Measurements from ENCODE around the gene POLDIP2. TPM values are rescaled to one million over a fixed set of nuclear protein-coding genes. Genes with fewer than 3 reads are reported as not detected.

POLDIP2 gene
- total and polyA plus RNA-seq, 2 of the 13 experiments (the other 11 are each of a cell fraction or from before 2014, with no cell fraction given), result 85.9 to 114 TPM

- TF ChIP-seq ZNF10 (CRISPR knock-in tag; IDR thresholded peaks at IDR 0.05; ENCODE audit: borderline replicate concordance, low read depth) (no peak), ZNF225 (CRISPR knock-in tag; IDR thresholded peaks at IDR 0.05) (peak; percentile 41; the same call in 1 of the 2 replicates), SSRP1 (CRISPR knock-in tag; IDR thresholded peaks at IDR 0.05) (no peak), ZNF790 (CRISPR knock-in tag; IDR thresholded peaks at IDR 0.05; ENCODE audit: borderline replicate concordance) (0 out of 2 replicates have a peak, but pooled peaks have one; percentile 29), PLSCR1 (CRISPR knock-in tag; IDR thresholded peaks at IDR 0.05; ENCODE audit: borderline replicate concordance) (0 out of 2 replicates have a peak, but pooled peaks have one; percentile 23), SOX6 (IDR thresholded peaks at IDR 0.05) (no peak), SOX6 (CRISPR knock-in tag; IDR thresholded peaks at IDR 0.05) (0 out of 2 replicates have a peak, but pooled peaks have one; percentile 50), E2F2 (CRISPR knock-in tag; IDR thresholded peaks at IDR 0.05; ENCODE audit: borderline replicate concordance) (no peak), KDM1A (CRISPR knock-in tag; IDR thresholded peaks at IDR 0.05) (no peak), CSRNP2 (CRISPR knock-in tag; conservative IDR thresholded peaks at IDR 0.05; ENCODE audit: low read depth) (no peak), ZFP36L1 (CRISPR knock-in tag; IDR thresholded peaks at IDR 0.05) (0 out of 2 replicates have a peak, but pooled peaks have one; percentile 32), ZNF224 (CRISPR knock-in tag; IDR thresholded peaks at IDR 0.05) (0 out of 2 replicates have a peak, but pooled peaks have one; percentile 14), ZNF350 (CRISPR knock-in tag; IDR thresholded peaks at IDR 0.05; ENCODE audit: borderline replicate concordance, low read depth) (peak; percentile 87), SNAPC4 (CRISPR knock-in tag; IDR thresholded peaks at IDR 0.05) (peak; percentile 72; the same call in 1 of the 2 replicates), POGK (CRISPR knock-in tag; conservative IDR thresholded peaks at IDR 0.05) (peak; percentile 78)
These were observed at the start of gene POLDIP2 (continued) for GRCh38 chr17:28357061-28357900.
